Measurements from ENCODE around the gene RHBDD1.

DNA sequence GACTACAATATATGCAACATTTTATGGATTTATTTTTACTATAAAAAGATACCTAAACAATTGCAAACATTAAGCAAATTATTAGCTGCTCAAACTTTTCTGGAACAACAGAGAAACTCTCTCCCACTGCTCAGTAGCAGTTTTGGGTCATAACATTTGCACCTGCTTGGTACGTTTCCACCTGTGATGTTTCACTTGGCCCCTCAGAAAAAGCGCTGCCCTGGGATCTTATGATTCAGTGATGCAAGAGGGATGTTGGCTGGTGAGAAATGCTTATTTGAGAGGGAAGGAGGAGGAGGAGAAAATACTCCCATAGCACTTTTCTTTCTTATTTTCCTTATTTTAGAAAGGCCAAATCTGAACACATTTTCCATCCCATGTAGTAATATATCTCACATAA is 45.4 kb upstream of the RHBDD1 start:
- TF ChIP-seq POLR2A (IDR thresholded peaks at IDR 0.05) (no peak), CTCF (IDR thresholded peaks at IDR 0.05) (no peak), EP300 (IDR thresholded peaks at IDR 0.05) (no peak)
